Hippocampal formation (tissue), 2 donors: ENCODE results near the gene PTPA.
A peak's percentile ranks its signal among the peaks of the same experiment; 100 is the strongest.
"Not testable (repeated sequence)": the region's sequence is repeated elsewhere in the genome, so short reads cannot be mapped to it uniquely, and the experiment has no call there.

Experiments used
- DNase-seq, 2 donors: peaks; one replicate each; lab custom pipeline; 2025; lab: John Stamatoyannopoulos, UW

PTPA gene

GRCh38 chr9:129154866-129155477 is 43.8 kb downstream of the PTPA start:
- DNase-seq: no peak

GRCh38 chr9:129156163-129156562 is 44.9 kb downstream of the PTPA start:
- no peak for DNase-seq

DNA sequence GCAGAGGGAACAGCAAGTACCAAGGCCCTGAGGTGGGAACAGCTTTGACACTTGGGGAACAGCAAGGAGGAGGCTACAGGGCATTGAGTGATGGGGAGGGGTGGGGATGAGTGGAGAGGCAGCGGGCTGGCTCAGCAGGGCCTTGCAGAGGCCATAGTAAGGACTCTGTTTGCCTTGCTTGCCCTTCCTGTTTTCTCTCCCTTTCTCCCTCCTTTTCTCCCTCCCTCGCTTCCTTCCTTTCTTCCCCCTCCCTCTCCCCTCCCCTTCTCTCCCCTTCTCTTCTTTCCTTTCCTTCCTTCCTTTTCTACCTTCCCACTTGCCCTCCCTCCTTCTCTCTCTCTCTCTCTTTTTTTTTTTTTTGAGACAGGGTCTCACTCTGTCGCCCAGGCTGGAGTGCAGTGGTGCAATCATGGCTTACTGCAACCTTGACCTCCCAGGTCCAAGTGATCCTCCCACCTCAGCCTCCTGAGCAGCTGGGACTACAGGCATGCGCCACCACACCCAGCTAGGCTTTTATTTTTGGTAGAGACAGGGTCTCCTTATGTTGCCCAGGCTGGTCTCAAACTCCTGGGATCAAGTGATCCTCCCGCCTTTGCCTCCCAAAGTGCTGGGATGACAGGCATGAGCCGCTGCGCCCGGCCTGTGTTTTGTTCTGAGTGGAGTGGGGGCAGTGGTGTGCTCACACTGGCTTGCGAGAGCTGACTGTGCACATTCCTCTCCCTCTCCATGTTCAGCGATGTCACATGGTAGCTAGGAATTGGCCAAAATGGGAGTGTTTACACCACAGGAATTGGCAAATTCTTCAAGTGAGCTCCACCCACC is 49.7 kb downstream of the PTPA start:
- DNase-seq: no peak

DNA sequence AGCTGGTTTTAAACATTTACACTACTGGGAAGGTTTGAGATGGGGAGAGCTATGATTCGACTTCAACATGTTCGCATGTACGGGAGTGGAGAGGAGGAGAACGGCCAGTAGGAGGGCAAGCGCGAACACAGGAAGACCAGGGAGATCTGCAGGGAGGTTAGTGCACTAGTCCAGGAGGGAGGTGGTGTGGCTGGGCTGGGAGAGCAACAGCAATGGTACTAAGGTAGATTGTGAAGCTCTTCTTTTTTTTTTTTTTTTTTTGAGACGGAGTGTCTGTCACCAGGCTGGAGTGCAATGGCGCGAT is 50.3 kb downstream of the PTPA start:
- DNase-seq: no peak

DNA sequence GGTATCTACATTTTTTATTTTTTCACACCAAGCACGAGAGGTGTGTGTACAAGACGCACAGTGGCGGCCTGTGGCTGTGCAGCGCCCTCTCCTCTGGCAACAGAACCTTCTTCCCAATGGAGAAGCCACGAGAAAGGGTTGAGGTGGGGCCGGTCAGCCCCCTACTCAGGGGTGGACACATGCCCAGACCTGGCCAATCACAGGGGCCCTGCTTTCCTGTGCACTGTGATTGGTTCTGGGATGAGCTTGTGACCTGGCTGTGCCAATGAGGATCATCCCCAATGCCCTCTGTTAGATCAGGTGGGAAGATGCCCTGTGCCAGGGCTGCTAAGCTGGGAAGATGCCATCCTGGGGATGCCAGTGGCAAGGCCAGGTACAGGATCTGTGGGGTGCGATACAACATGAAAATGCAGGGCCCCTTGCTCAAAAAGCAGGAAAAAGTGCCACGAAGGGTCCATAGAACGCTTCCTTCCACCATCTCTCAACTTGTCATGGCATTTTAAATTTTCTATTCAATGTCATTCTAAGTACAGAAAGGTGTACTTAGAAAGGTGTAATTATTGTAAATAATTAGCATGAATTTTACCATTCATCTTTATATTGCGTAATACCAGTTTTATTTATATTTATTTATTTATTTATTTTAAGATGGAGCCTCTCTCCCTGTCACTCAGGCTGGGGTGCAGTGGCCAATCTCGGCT is 51.4 kb downstream of the PTPA start:
- no peak for DNase-seq

DNA sequence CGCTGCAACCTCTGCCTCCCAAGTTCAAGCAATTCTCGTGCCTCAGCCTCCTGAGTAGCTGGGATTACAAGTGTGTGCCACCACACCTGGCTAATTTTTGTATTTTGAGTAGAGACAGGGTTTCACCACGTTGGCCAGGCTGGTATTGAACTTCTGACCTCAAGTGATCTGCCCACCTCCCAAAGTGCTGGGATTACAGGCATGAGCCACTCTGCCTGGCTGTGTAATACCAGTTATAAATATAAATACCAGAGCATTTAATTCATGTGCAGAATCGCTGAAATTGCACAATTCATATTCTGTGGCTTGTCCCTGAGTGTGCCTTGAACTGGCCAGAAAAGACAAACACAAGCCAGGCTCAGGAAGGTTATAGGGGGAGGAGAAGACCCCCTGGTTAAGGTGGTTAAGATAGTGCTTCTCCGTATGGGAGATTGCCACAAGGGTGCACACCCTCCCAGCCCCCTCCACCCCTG is 52.0 kb downstream of the PTPA start:
- DNase-seq: not testable (repeated sequence)

- DNase-seq: no peak
Measured at GRCh38 chr9:129163753-129164152, 52.5 kb downstream of the PTPA start.

- no peak for DNase-seq
Measured at GRCh38 chr9:129164246-129164930, 53.2 kb downstream of the PTPA start.

- DNase-seq: no peak
Measured at GRCh38 chr9:129165198-129165597, 54.0 kb downstream of the PTPA start.

GRCh38 chr9:129166623-129167557 is 55.7 kb downstream of the PTPA start:
- DNase-seq: peak in 1 of 2 donors; percentile 25

GRCh38 chr9:129170229-129170628 is 59.0 kb downstream of the PTPA start:
- no peak for DNase-seq

DNA sequence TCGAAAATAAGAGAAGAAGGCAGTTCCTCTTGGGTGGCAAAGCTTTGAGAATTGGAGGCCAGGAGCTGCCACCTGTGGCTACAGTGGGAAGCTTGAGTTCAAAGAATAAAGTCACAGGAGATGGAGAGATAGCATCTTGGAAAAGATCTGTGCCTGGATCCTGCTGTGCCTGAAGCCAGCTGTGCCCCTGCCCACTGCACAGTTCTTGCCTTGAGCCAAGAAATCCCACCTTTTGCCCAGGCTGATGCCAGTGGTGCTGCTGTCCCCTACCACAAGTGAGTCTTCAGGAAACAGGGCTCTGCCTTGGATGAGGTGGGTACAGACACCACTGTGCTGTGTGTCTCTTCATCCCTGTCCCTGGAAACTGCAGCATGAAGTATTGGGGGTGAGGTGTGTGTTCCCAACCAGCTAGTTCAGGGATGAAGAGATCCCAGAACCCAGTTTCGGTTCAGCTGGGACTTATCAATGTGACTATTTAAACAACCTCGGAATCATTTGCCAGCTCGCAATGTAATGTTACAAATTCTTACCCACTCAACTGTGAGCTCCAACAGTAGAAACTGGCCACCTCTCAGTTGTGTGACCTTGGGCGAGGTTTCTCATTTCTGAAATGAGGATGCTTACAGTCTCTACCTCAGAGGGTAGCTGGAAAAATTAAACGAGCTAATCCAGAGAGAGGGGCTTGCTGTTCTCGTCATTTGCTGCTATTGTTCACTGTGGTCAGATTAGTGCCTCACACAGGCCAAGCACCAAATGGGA is 61.0 kb downstream of the PTPA start:
- no peak for DNase-seq

GRCh38 chr9:129172816-129173215 is 61.6 kb downstream of the PTPA start:
- DNase-seq: peak; percentile 15 to 28

DNA sequence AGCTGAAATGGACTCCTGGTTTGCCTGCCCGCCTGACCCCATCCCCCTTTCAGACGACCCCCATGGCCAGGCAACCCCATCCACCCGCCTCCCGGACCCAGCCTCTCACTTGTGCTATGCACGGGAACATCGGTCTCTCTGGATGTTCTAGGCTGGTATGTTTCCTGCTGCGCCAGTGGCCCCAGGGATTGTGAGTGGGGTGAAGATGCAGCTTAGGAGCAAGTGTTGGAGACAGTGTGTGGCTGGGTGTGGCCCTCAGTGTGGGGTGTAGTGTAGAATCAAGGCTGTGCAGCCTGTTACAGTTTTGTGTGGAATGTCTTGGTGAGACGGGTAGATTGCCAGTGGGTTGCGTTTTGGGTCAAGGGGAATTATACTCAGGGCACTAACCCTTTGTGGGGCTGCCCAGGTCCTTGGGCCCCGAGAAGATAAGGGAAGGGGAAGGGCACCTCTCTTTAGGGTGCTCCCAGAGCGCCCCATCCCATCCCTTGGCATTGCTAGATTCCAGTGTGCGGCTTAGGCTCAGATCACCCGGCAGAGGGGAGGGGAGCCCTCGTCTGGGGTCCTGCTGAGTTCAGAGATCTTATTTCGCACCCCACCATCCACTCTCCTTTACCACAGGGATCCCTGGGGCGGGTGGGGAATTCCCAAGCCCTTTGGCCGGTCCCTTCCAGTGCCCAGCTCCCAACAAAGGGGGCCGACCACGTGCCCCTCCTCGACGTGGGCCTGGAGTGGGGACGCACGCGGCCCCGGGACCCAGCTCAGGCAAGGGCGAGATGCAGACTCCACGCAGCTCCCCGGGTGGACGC is 62.3 kb downstream of the PTPA start:
- DNase-seq: no peak

- peak; percentile 78 to 85 for DNase-seq
Measured at GRCh38 chr9:129174102-129174723, 63.0 kb downstream of the PTPA start.

DNA sequence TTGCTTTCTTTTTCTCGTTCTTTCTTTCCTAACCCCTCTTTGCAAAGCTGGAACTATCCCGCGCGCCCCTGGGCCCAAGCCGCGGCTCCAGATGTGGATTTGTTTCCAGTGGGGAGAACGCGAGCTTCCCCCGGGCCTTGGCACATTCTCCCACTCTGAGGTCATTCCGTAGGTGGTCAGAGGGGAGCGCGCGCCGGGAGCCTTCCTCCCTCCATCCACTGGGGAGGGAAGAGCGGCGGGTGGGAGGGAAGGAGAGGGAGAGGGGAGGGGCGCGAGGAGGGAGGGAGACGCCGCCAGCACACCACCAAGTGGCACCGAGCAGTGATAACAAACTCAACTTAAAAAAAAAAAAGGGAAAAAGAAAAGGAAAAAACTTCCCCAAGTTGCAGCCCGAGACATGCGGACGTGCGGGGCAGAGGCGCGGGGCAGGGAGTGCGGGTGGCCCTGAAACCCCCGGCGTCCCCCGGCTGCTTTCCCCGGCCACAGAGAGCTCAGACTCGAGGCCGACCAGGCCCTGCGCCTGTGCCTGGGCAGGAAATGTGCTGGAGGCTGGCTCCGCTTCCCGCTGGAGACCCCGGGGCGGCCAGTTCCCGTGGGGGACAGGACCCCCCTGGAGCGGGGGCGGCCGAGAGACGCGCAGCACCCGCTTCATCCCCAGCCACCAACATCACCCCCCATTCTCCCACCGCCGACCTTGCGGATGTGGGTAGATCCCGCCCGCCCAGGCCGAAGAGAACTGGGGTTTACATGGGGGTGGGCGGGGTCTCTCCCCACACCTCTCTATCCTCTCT is 63.7 kb downstream of the PTPA start:
- peak; percentile 48 to 53 for DNase-seq

DNA sequence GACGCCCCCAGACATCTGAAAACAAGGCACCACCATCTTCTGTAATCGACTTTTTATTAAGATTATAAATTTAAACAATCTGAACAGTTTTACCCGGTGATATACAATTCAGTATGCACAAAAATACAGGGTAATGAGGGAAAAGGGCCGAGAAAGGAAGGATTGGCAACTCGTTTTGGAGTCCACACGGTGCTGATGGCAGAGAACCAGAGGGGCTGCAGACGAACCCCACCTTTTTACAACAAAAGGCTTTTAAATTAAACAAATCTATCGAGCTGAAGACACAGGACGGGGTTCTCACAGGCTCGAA is 64.3 kb downstream of the PTPA start:
- DNase-seq: no peak

DNA sequence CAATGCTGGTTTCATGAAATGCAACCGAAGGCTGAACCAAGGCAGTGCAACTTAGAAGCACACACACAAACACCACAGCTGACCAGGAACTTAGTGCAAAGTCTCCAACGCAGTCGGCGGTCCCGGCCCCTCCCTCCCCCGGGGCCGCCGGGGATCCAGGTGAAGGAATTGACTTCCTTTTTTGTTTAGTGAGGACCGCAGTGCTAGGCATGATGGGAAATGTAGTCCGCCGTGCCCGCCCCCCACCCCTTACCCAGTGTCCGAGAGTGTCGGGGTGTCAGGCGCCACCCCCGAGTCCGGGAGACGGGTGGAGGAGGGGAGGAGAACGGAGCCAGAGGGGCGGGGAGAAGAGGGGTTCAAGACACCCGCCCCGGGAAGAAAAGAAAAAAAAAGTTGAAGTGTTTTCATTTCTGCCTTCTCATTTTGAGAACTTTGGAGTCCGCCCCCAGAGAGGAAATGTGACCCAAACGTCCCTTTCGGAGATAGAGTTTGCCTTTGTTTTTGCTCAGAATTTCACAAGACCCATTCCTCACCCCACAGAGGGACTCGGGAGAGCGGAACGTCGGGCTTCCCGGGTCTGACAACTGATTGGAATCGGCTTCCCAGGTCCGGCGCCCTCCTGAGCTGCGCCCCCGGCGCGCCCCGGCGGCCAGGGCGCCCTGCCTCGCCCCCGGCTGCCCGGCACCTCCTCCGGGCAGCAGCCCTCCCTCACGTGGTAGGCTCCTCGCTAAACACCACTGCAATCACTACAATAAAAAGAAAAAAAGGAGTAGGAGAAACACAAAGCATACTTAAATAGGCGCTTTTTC is 64.8 kb downstream of the PTPA start:
- DNase-seq: peak; percentile 63 to 72
